Spleen (tissue), 11 donors: Measurements from ENCODE around the gene MLST8. TPM values are rescaled to one million over a fixed set of nuclear protein-coding genes. Genes with fewer than 3 reads are reported as not detected.

Experiments
- DNase-seq: peaks from one replicate; pipeline ENCODE4 v3.0.0-alpha.2; 2020
- H3K27ac ChIP-seq, 8 donors: fragments of 200-600 bp; sonication (generic) in 7 of 8; 1 replicate in 4 of 8; 2 replicates in 4 of 8; pipeline versions ENCODE4 v1.5.0 to v1.8.0; 2016 to 2021; ENCODE audit warnings: inconsistent platforms in 4 of 8, mild to moderate bottlenecking in 4 of 8, moderate library complexity in 1 of 8
- H3K27me3 ChIP-seq, 7 donors: fragments of 200-600 bp; sonication (generic) in 6 of 7; replicated peaks in 1 of 7; 1 replicate in 4 of 7; 2 replicates in 3 of 7; pipeline versions ENCODE4 v1.5.0 to v1.8.0; 2016 to 2021; ENCODE audit warnings: inconsistent platforms in 3 of 7, mild to moderate bottlenecking in 1 of 7
- H3K36me3 ChIP-seq, 6 donors: fragments of 200-600 bp; sonication (generic) in 5 of 6; 1 replicate in 4 of 6; 2 replicates in 2 of 6; pipeline versions ENCODE4 v1.5.0 to v1.8.0; 2016 to 2021; ENCODE audit warnings: inconsistent platforms in 2 of 6
- H3K4me1 ChIP-seq, 6 donors: fragments of 200-600 bp; sonication (generic) in 5 of 6; 1 replicate in 3 of 6; 2 replicates in 3 of 6; pipeline versions ENCODE4 v1.5.0 to v1.8.0; 2016 to 2021; ENCODE audit warnings: inconsistent platforms in 3 of 6
- H3K4me3 ChIP-seq, 8 donors: fragments of 200-600 bp; sonication (generic) in 7 of 8; 1 replicate in 4 of 8; 2 replicates in 4 of 8; pipeline versions ENCODE4 v1.5.0 to v1.8.0; 2016 to 2021; ENCODE audit warnings: inconsistent platforms in 4 of 8, mild to moderate bottlenecking in 4 of 8, moderate library complexity in 2 of 8
- H3K9me3 ChIP-seq, 8 donors: fragments of 200-600 bp; sonication (generic) in 7 of 8; 1 replicate in 4 of 8; 2 replicates in 4 of 8; pipeline versions ENCODE4 v1.5.0 to v1.8.0; 2016 to 2021; ENCODE audit warnings: inconsistent platforms in 4 of 8
- CTCF ChIP-seq, 11 experiments: fragments of 200-600 bp in 7 of 11; fragments of 450-650 bp in 4 of 11; sonication (generic) in 4 of 11; IDR thresholded peaks in 8 of 11; conservative IDR thresholded peaks in 3 of 11; 1 replicate in 7 of 11; 2 replicates in 4 of 11; pipeline versions ENCODE4 v1.4.0 to v1.8.0; 2016 to 2021; ENCODE audit warnings: antibody characterized with exemption in 11 of 11, inconsistent platforms in 4 of 11, mild to moderate bottlenecking in 1 of 11
- POLR2A ChIP-seq, 3 donors: fragments of 450-650 bp; IDR thresholded peaks; one replicate each; pipeline ENCODE4 v1.5.1; 2017; ENCODE audit warnings: antibody characterized with exemption in 3 of 3, mild to moderate bottlenecking in 1 of 3
- POLR2AphosphoS5 ChIP-seq, 3 donors: sonication (generic); formaldehyde crosslinking; IDR thresholded peaks; one replicate each; pipeline ENCODE4 v1.5.1; 2017; ENCODE audit warnings: antibody characterized with exemption in 3 of 3
- WGBS, 5 donors: extraction: QIAGEN DNeasy Blood & Tissue Kit in 3 of 5; methylation state at CpG; one replicate each; pipeline versions ENCODE4 v1.1.5 to v1.1.7; 2013 to 2018; 5-methylcytosine and 5-hydroxymethylcytosine counted together
- intact Hi-C: fragments of 100-400 bp; cut with DNase I; formaldehyde crosslinking; loops from one replicate; pipeline ENCODE4 v1.15.0; 2023; ENCODE audit warnings: low total_unique reads
- polyA plus RNA-seq, 3 donors: library from polyadenylated mRNA; stranded (reverse); fragments of 200-250 nt; gene quantifications; one replicate each; pipeline ENCODE4 v1.2.1, GENCODE V29; 2013
- total RNA-seq, 7 donors: library from RNA; depleted of rRNA in 3 of 7; stranded (reverse); fragments of >200 nt in 3 of 7; fragmentation: NEBNext Ultra II Directional in 4 of 7; extraction: Animal tissue kit (Norgen Biotek cat#: 25700) in 4 of 7; gene quantifications; one replicate each; pipeline versions ENCODE4 v1.1.0 to v1.2.1, GENCODE V29; 2016 to 2021
- donor health status: healthy with polysubstance abuse.
- donor health status: DM: no; HTN: no; CAD: no; lungs with moderate emphysema.
- donor health status: DM: no; HTN: no; CAD: no.
- donor health status: Bipolar disorder and iron deficiency.
- donor health status: healthy.
- donor health status: DM: no; HTN: no; CAD: no.
- donor health status: DM: yes; HTN: yes; CAD: no.

The MLST8 gene
- total and polyA plus RNA-seq, 10 donors = 25.0 to 61.7 (median 40.6) TPM

GRCh38 chr16:2216330-2216729, 11.1 kb downstream of the MLST8 start:
- WGBS, 5 donors = 93 to 98% (median 97%) methylated on average over 4 of the region's 4 CpGs

DNA sequence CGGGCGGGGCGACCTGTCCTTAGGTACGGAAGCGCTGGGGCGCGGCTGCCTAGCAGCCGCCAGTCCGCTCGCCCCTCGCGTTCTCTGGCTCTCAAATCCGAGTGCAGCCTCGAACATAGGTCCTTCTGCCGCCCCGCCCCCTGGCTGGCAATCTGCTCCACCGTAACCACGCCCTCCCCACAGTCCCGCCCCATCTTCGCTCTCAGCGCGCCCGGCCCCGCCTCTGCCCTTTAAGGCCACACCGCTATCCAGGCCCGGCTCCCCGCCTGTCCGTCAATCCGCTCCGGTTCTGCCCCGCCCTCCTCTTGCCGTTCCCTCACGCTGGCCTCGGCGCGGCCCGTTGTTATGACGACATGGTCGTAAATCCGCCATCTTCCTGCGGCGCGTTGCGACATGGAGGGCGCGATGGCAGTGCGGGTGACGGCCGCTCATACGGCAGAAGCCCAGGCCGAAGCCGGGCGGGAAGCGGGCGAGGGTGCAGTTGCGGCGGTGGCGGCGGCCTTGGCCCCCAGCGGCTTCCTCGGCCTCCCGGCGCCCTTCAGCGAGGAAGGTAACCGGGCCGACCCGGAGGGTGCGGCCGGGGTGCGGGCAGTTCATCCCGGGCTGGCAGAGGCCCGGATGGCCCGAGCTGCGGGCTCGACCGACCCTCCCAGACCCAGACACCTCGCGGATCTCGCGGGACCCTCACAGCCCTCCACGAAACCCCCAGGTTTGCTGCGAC, 18.1 kb downstream of the MLST8 start, which contains the start of gene E4F1:
Gene E4F1, plus strand, starts transcription at position 371 of the 721 bp plus-strand sequence. Its CDS starts 23 bp downstream, at position 394.
- TF ChIP-seq CTCF (IDR thresholded peaks at IDR 0.05 in 8 of 11, conservative IDR thresholded peaks at IDR 0.05 in 3 of 11) (peak in 8 of 11 experiments; percentile 21 to 64 (median 42)), POLR2A (IDR thresholded peaks at IDR 0.05) (peak; percentile 57 to 86 (median 62)), POLR2AphosphoS5 (IDR thresholded peaks at IDR 0.05) (peak; percentile 97 to 99 (median 99))
- intact Hi-C loops = no loop called here

More at GRCh38 chr16:2216330-2216729, 11.1 kb downstream of the MLST8 start:
- Histone ChIP-seq H3K27ac (peak overlapping the region in 1 of 8 donors; percentile 96), H3K9me3 (no peaks in the 10 kb centered on the region), H3K27me3 (no peaks in the 10 kb centered on the region), H3K36me3 (peaks cover 0 to 11% (median 0%) of the 10 kb centered on the region in 6 donors), H3K4me3 (no peak overlapping the region), H3K4me1 (peaks cover 18 to 44% (median 31%) of the 10 kb centered on the region in 6 donors)
- intact Hi-C loops = no loop called here
- TF ChIP-seq POLR2AphosphoS5 (IDR thresholded peaks at IDR 0.05) = no peak
- TF ChIP-seq POLR2A (IDR thresholded peaks at IDR 0.05) = no peak
- no peak for TF ChIP-seq CTCF (IDR thresholded peaks at IDR 0.05 in 8 of 11, conservative IDR thresholded peaks at IDR 0.05 in 3 of 11)
- DNase-seq = no peak

DNA sequence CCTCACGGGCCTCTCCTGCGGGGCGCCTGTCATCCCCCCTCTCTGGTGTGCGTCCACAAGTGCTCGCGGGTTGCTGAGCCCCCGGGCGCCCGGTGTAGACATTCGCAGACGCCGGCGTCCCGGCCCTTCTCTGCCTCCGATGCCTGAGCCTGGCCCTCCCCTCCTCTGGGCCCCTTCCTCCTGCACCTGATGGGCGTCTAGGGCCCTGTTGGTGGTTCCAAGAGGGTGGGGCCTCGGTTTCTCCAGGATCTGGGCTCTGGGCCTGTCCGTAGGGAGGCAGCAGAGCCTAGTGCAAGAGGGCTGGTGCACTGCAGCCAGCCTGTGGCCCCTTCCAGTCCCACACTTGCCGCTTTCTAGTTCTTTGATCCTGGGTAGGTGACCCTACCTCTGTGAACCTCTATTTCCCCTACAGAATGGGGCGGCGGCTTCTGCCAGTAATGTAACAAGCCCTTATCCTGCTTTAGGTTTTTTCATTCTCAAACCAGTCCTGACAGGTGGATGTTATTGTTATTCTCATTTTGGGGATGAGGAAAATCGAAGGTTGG, 18.8 kb downstream of the MLST8 start:
- 5 to 9% (median 7%) methylated on average over 16 to 22 of the region's 22 CpGs for WGBS, 5 donors
- Histone ChIP-seq H3K36me3 (peaks cover 2 to 32% (median 14%) of the 10 kb centered on the region in 6 donors), H3K27me3 (no peaks in the 10 kb centered on the region), H3K27ac (peak overlapping the region; percentile 78 to 96 (median 91)), H3K9me3 (no peaks in the 10 kb centered on the region), H3K4me3 (peak overlapping the region; percentile 68 to 99 (median 92)), H3K4me1 (peaks cover 13 to 51% (median 39%) of the 10 kb centered on the region in 6 donors)
- intact Hi-C loops = no loop called here
- TF ChIP-seq POLR2AphosphoS5 (IDR thresholded peaks at IDR 0.05) = no peak
- peak in 2 of 11 experiments; percentile 10 to 22 for TF ChIP-seq CTCF (IDR thresholded peaks at IDR 0.05 in 8 of 11, conservative IDR thresholded peaks at IDR 0.05 in 3 of 11)
- no peak for TF ChIP-seq POLR2A (IDR thresholded peaks at IDR 0.05)
- no peak for DNase-seq

More for the DNA sequence above, 18.1 kb downstream of the MLST8 start, which contains the start of gene E4F1:
- H3K27me3 ChIP-seq = no peaks in the 10 kb centered on the region
- WGBS, 5 donors = 0 to 1% (median 0%) methylated on average over 54 to 82 of the region's 82 CpGs
- peak; percentile 100 for DNase-seq
- peaks cover 0 to 26% (median 8%) of the 10 kb centered on the region in 6 donors for H3K36me3 ChIP-seq
- no peaks in the 10 kb centered on the region for H3K9me3 ChIP-seq
- peaks cover 13 to 45% (median 36%) of the 10 kb centered on the region in 6 donors for H3K4me1 ChIP-seq
- H3K27ac ChIP-seq = peak within 1 kb of the TSS; percentile 78 to 96 (median 91)
- peak within 1 kb of the TSS; percentile 68 to 99 (median 92) for H3K4me3 ChIP-seq
